Fibroblast of pulmonary artery (primary cell): Measurements from ENCODE around the gene ANKZF1.

Experiments
- DNase-seq: peaks from one replicate; pipeline ENCODE4 v3.0.0-alpha.2; 2010; ENCODE audit warnings: low read depth
- H3K4me3 ChIP-seq: replicated peaks from 2 replicates; pipeline ENCODE4 v1.5.1; 2011; ENCODE audit warnings: low read depth, mild to moderate bottlenecking, control low read depth, low read length, moderate library complexity
- TF ChIP-seq, protein P1 (sequence below): IDR thresholded peaks from 2 replicates; pipeline ENCODE4 v1.5.1; 2011; ENCODE audit warnings: mild to moderate bottlenecking, control low read depth, low read length, inconsistent platforms; ENCODE audit errors: missing control alignments

The ANKZF1 gene

DNA sequence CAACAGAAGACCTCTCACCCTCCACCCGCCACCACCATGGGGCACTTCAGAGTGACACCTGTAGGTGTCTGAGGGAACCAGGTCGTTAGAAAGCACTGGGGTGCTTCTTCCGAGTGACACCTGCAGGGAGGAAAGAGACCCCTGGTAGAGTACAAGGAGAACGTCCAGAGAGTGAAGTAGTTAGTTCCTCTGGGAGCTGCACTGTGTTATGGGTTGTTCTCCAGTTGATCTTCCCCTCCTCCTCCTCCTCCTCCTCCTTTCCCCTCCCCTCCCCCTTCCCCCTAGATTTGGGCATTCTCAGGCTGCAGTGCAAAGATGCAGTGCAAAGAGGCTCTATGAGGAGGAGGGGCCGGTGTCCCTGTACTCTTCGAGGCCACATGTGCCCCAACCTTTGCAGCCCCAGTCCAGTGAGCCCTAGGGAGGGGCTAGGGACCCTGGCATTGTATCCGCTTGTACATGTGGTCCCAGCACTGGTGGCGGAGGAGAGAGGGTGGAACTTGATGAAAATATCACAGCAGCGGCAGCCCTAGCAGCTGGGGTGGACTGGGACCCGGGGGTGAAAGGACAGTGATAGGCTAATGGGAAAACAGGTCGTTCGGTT is 50.4 kb downstream of the ANKZF1 start:
- TF ChIP-seq, protein P1, sequence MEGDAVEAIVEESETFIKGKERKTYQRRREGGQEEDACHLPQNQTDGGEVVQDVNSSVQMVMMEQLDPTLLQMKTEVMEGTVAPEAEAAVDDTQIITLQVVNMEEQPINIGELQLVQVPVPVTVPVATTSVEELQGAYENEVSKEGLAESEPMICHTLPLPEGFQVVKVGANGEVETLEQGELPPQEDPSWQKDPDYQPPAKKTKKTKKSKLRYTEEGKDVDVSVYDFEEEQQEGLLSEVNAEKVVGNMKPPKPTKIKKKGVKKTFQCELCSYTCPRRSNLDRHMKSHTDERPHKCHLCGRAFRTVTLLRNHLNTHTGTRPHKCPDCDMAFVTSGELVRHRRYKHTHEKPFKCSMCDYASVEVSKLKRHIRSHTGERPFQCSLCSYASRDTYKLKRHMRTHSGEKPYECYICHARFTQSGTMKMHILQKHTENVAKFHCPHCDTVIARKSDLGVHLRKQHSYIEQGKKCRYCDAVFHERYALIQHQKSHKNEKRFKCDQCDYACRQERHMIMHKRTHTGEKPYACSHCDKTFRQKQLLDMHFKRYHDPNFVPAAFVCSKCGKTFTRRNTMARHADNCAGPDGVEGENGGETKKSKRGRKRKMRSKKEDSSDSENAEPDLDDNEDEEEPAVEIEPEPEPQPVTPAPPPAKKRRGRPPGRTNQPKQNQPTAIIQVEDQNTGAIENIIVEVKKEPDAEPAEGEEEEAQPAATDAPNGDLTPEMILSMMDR: no peak
- peak overlapping the region; percentile 68 for H3K4me3 ChIP-seq
- DNase-seq: no peak

DNA sequence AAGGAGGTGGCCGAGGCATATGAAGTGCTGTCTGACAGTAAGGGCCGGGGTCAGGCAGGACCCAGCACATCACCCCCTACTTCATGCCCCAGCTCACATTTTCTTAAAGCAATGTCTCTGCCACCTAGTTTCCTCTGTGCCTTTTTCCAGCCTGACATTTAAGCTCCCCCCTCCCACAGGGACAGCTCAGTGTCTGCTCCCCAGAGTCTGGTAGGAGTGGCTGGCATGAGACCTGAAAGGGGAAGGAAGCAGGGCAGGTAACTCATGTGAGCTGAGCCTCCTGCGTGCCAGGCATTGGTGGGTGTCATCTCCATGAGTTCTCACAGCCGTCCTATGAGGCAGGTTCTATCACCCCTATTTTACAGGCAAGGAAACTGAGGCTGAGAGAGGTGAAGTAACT is 51.0 kb downstream of the ANKZF1 start:
- no peak for DNase-seq
- TF ChIP-seq, protein P1: no peak
- no peak overlapping the region for H3K4me3 ChIP-seq

DNA sequence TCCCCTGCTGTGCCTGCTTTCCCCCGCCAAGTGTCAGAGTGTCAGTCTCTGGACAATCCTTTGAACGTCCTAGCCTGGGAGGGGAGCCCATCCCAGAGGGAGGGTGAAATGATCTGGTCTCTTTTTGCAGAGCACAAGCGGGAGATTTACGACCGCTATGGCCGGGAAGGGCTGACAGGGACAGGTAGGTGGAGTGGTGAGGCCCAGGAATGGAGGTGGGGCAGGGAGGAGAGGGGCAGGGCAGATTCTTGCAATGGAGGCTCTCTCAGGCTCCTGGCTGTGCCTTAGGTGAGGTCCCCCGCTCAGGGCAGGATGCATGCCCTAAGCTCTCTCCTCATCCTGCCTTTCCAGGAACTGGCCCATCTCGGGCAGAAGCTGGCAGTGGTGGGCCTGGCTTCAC is 52.0 kb downstream of the ANKZF1 start:
- TF ChIP-seq, protein P1: no peak
- no peak overlapping the region for H3K4me3 ChIP-seq
- DNase-seq: no peak

DNA sequence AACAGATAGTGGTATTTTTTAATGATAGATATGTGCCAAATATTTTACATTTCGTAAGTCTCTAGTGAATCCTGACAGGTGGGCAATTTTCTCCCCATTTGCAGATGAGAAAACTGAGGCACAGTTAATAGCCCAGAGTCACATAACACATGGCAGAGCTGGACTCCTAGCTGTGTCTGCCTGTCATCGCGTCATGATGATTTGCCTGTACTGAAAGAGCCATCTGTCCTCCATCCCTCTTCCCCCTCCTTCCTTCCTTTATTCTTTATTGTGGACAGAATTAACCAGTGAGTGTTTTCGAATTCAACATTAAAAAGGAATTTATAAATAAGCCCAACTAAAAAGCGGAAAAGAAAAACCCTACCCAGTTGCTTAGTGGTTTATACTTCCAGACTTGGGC is 52.8 kb downstream of the ANKZF1 start:
- no peak for DNase-seq
- no peak overlapping the region for H3K4me3 ChIP-seq
- TF ChIP-seq, protein P1: no peak

DNA sequence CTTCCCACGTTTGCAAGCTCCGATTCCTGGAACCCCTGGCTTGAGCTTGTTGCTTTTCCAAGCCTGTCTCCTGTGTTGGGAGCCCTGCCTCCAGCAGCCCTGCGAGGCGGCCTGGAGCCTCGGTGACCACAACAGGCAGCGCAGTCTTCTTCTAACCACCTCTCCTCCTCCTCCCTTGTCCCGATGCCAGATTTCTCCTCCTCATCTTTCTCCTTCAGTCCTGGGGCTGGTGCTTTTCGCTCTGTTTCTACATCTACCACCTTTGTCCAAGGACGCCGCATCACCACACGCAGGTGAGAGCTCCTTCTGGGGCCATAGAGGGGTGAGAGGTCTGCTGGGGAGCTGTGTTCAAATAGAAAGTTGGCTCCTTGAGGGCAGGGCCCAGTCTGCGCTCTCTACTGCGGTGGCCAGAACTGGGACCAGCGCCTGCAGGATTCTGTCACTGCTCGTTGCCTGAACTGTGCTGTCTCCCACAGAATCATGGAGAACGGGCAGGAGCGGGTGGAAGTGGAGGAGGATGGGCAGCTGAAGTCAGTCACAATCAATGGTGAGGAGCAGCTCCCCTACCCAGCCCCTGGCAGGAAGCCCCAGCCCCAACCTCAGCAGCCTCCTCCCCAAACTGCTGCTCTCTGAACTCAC is 53.5 kb downstream of the ANKZF1 start:
- no peak overlapping the region for H3K4me3 ChIP-seq
- DNase-seq: no peak
- TF ChIP-seq, protein P1: no peak

DNA sequence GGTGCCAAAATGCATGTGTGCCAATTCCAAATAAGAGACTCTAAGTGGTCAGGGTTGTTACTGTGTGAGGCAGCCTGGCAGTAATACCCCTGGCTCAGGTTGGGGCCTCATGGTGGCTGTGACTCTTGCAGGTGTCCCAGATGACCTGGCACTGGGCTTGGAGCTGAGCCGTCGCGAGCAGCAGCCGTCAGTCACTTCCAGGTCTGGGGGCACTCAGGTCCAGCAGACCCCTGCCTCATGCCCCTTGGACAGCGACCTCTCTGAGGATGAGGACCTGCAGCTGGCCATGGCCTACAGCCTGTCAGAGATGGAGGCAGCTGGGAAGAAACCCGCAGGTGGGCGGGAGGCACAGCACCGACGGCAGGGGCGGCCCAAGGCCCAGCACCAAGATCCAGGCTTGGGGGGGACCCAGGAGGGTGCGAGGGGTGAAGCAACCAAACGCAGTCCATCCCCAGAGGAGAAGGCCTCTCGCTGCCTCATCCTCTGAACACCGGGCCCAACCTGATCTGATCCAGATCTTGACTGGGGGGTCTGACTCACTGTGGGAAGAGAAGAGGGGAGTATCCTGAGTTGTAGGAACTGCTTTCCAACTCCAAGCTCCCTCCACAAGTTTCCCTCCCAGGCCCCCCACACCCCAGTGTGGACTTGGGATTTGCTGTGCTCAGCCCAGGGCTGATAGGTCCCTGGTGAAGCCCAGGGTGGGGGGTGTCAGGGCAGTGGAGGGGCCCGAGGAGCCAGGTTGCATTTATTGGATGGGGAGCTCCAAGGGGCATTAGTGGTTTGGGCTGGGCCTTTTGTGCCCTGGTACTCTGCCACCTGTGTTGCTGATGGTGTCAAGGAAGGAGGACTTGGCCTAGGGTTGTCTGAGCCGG is 55.1 kb downstream of the ANKZF1 start:
- TF ChIP-seq, protein P1: no peak
- no peak for DNase-seq
- no peak overlapping the region for H3K4me3 ChIP-seq
